Tibial nerve (tissue), 4 donors: ENCODE results near the gene SMCO4.

Experiments
- CTCF ChIP-seq, 5 experiments: fragments of 200-600 bp in 3 of 5; fragments of 450-650 bp in 2 of 5; sonication (generic) in 3 of 5; IDR thresholded peaks; one replicate each; pipeline ENCODE4 v1.5.1; 2016 to 2019; ENCODE audit warnings: antibody characterized with exemption in 5 of 5, mild to moderate bottlenecking in 3 of 5, moderate library complexity in 2 of 5
- EP300 ChIP-seq, 2 donors: sonication (generic); formaldehyde crosslinking; IDR thresholded peaks; one replicate each; pipeline ENCODE4 v1.6.1; 2017; ENCODE audit warnings: antibody characterized with exemption in 2 of 2, mild to moderate bottlenecking in 1 of 2
- POLR2A ChIP-seq, 2 donors: fragments of 450-650 bp; IDR thresholded peaks; one replicate each; pipeline ENCODE4 v1.6.1; 2017; ENCODE audit warnings: antibody characterized with exemption in 2 of 2, mild to moderate bottlenecking in 2 of 2, moderate library complexity in 2 of 2

DNA sequence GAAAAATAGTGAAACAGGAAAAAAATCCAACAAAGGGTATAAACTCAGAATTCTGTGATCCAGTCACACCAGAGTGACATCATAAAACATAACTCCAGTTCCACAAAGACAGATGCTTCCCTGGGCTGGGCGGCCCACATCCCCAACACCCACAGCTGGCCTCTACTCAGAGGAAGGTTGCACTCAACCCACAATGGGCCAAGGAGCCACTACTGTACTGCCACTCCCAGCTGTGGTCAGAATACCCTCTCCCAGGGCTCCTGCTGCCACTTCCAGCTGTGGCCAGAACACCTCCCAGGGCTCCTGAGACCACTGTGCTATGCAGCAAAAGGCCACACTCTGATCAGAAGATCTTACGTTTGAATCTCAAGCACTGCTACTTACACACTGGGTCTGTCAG lies 18.3 kb downstream of the SMCO4 start:
- TF ChIP-seq CTCF (IDR thresholded peaks at IDR 0.05) (no peak), POLR2A (IDR thresholded peaks at IDR 0.05) (no peak), EP300 (IDR thresholded peaks at IDR 0.05) (no peak)
